IMR-90 (cell line): ENCODE results near the gene CLEC19A. TPM values are rescaled to one million over a fixed set of nuclear protein-coding genes. Genes with fewer than 3 reads are reported as not detected.

ENCODE experiments used
- ATAC-seq: fragments of 200-7000 bp; cut with Tn5 transposase; 2 replicates; pipeline ENCODE4 v1.9.1; 2020; ENCODE audit warnings: low read depth, mild to moderate bottlenecking, moderate library complexity
- BruUV-seq: library from RNA; stranded (reverse); fragments of 400-500 nt; replicated peaks from 2 replicates; lab custom pipeline; 2021; lab: Mats Ljungman, UMichigan
- CTCF ChIA-PET: fragments of 300-600 bp; formaldehyde crosslinking; extraction: SDS; loops from one replicate; lab custom pipeline; 2021; ENCODE audit warnings: antibody characterized with exemption; lab: Yijun Ruan, JAX
- POLR2A ChIA-PET: fragments of 300-600 bp; sonication (Branson Sonifier 250); formaldehyde crosslinking; loops from one replicate; lab custom pipeline; 2022; ENCODE audit warnings: antibody characterized with exemption; ENCODE audit not compliant: unreplicated experiment; lab: Charles Lee
- DNase-seq: peaks from one replicate; pipeline ENCODE4 v3.0.0; 2013
- H2AFZ ChIP-seq: replicated peaks from 2 replicates; pipeline ENCODE3; 2013; ENCODE audit warnings: low read length, mild to moderate bottlenecking; ENCODE audit not compliant: poor library complexity
- H2AK5ac ChIP-seq: 2 replicates; pipeline ENCODE4 v1.6.1; 2013; ENCODE audit warnings: low read depth, low read length, inconsistent platforms
- H2AK9ac ChIP-seq: replicated peaks from 2 replicates; pipeline ENCODE3; 2013; ENCODE audit warnings: mild to moderate bottlenecking, low read depth, low read length, moderate library complexity; ENCODE audit not compliant: poor library complexity
- H2BK120ac ChIP-seq: 2 replicates; pipeline ENCODE4 v1.6.1; 2013; ENCODE audit warnings: low read depth, low read length, inconsistent platforms
- H2BK15ac ChIP-seq: 3 replicates; pipeline ENCODE4 v1.6.1; 2013; ENCODE audit warnings: low read depth, low read length, inconsistent platforms
- H2BK20ac ChIP-seq: 2 replicates; pipeline ENCODE4 v1.6.1; 2013; ENCODE audit warnings: low read depth, mild to moderate bottlenecking, inconsistent platforms, low read length, moderate library complexity
- H2BK5ac ChIP-seq: 2 replicates; pipeline ENCODE4 v1.6.1; 2013; ENCODE audit warnings: mild to moderate bottlenecking, low read depth, low read length, inconsistent platforms; ENCODE audit not compliant: poor library complexity, severe bottlenecking
- H3K14ac ChIP-seq: replicated peaks from 2 replicates; pipeline ENCODE4 v1.6.1; 2013; ENCODE audit warnings: low read depth, low read length, inconsistent platforms
- H3K18ac ChIP-seq: 2 replicates; pipeline ENCODE4 v1.6.1; 2013; ENCODE audit warnings: low read depth, low read length, control low read depth
- H3K23ac ChIP-seq: 2 replicates; pipeline ENCODE4 v1.6.1; 2013; ENCODE audit warnings: low read depth, low read length, inconsistent platforms
- H3K27ac ChIP-seq: 2 replicates; pipeline ENCODE4 v1.5.1; 2013; ENCODE audit warnings: mild to moderate bottlenecking, control low read depth, low read length; ENCODE audit not compliant: insufficient read depth
- H3K27me3 ChIP-seq: 2 replicates; pipeline ENCODE4 v1.6.1; 2013; ENCODE audit warnings: low read length; ENCODE audit not compliant: control insufficient read depth, insufficient read depth
- H3K36me3 ChIP-seq: 2 replicates; pipeline ENCODE4 v1.6.1; 2013; ENCODE audit warnings: low read length, mixed read lengths; ENCODE audit not compliant: control insufficient read depth, insufficient read depth
- H3K4ac ChIP-seq: 2 replicates; pipeline ENCODE4 v1.6.1; 2013; ENCODE audit warnings: low read depth, low read length, inconsistent platforms
- H3K4me1 ChIP-seq: 2 replicates; pipeline ENCODE4 v1.6.1; 2013; ENCODE audit warnings: low read length, mixed read lengths; ENCODE audit not compliant: control insufficient read depth, insufficient read depth
- H3K4me2 ChIP-seq: 2 replicates; pipeline ENCODE4 v1.6.1; 2013; ENCODE audit warnings: low read depth, mild to moderate bottlenecking, control low read depth, low read length, moderate library complexity
- H3K4me3 ChIP-seq: 2 replicates; pipeline ENCODE4 v1.5.1; 2013; ENCODE audit warnings: low read depth, mild to moderate bottlenecking, control low read depth, low read length, moderate library complexity; ENCODE audit not compliant: insufficient read depth
- H3K56ac ChIP-seq: 2 replicates; pipeline ENCODE4 v1.6.1; 2013; ENCODE audit warnings: low read length, inconsistent platforms; ENCODE audit not compliant: insufficient read depth; ENCODE audit errors: extremely low read depth
- H3K79me1 ChIP-seq, 2 experiments: 2 replicates each; pipeline ENCODE4 v1.6.1; 2013; ENCODE audit warnings: low read length in 2 of 2, inconsistent platforms in 1 of 2, low read depth in 1 of 2
- H3K9ac ChIP-seq: 2 replicates; pipeline ENCODE4 v1.6.1; 2013; ENCODE audit warnings: low read depth, low read length, control low read depth
- H3K9me1 ChIP-seq: 2 replicates; pipeline ENCODE4 v1.6.1; 2013; ENCODE audit warnings: low read length, inconsistent platforms; ENCODE audit not compliant: insufficient read depth
- H3K9me3 ChIP-seq: 2 replicates; pipeline ENCODE4 v1.6.1; 2013; ENCODE audit warnings: low read length; ENCODE audit not compliant: control insufficient read depth, insufficient read depth
- H4K20me1 ChIP-seq: 2 replicates; pipeline ENCODE4 v1.6.1; 2013; ENCODE audit warnings: low read length, inconsistent platforms; ENCODE audit not compliant: insufficient read depth
- H4K5ac ChIP-seq: 2 replicates; pipeline ENCODE4 v1.6.1; 2013; ENCODE audit warnings: mild to moderate bottlenecking, low read depth, low read length, control low read depth
- H4K8ac ChIP-seq, 2 experiments: 2 replicates each; pipeline ENCODE4 v1.6.1; 2013; ENCODE audit warnings: low read depth in 2 of 2, low read length in 2 of 2, control low read depth in 1 of 2, inconsistent platforms in 1 of 2
- H4K91ac ChIP-seq: 2 replicates; pipeline ENCODE4 v1.6.1; 2013; ENCODE audit warnings: low read depth, low read length, inconsistent platforms; ENCODE audit not compliant: insufficient read depth
- BHLHE40 ChIP-seq: fragments of 150-350 bp; IDR thresholded peaks from 2 replicates; pipeline ENCODE4 v1.6.1; 2016; ENCODE audit warnings: mild to moderate bottlenecking, low read depth, low read length
- CHD1 ChIP-seq: IDR thresholded peaks from 2 replicates; pipeline ENCODE4 v1.6.1; 2012; ENCODE audit warnings: low read depth, low read length, improper control_type of control experiment
- FOS ChIP-seq: fragments of 150-350 bp; IDR thresholded peaks from 2 replicates; pipeline ENCODE4 v1.6.1; 2016; ENCODE audit warnings: low read depth, low read length
- MAZ ChIP-seq: IDR thresholded peaks from 2 replicates; pipeline ENCODE4 v1.6.1; 2012; ENCODE audit warnings: low read depth, mild to moderate bottlenecking, low read length, improper control_type of control experiment, moderate library complexity, borderline replicate concordance
- NFE2L2 ChIP-seq: fragments of 150-350 bp; IDR thresholded peaks from 2 replicates; pipeline ENCODE4 v1.6.1; 2016; ENCODE audit warnings: low read depth, mild to moderate bottlenecking, low read length
- POLR2A ChIP-seq: IDR thresholded peaks from 2 replicates; pipeline ENCODE4 v1.6.1; 2012; ENCODE audit warnings: mild to moderate bottlenecking, low read depth, low read length
- RAD21 ChIP-seq: IDR thresholded peaks from 2 replicates; pipeline ENCODE4 v1.6.1; 2012; ENCODE audit warnings: low read length, improper control_type of control experiment
- RCOR1 ChIP-seq: IDR thresholded peaks from 2 replicates; pipeline ENCODE4 v1.6.1; 2012; ENCODE audit warnings: mild to moderate bottlenecking, low read length, improper control_type of control experiment; ENCODE audit not compliant: insufficient replicate concordance
- SMC3 ChIP-seq: fragments of 150-350 bp; IDR thresholded peaks from 2 replicates; pipeline ENCODE4 v1.6.1; 2016; ENCODE audit warnings: low read depth, mild to moderate bottlenecking, antibody characterized with exemption, low read length, moderate library complexity
- WGBS, 2 experiments: methylation state at CpG; one replicate each; pipeline versions ENCODE4 v1.1.5 to v1.1.7; 2013; ENCODE audit warnings: missing lambda C conversion rate in 2 of 2; ENCODE audit not compliant: insufficient read length in 1 of 2; ENCODE audit errors: extremely low coverage in 2 of 2; 5-methylcytosine and 5-hydroxymethylcytosine counted together
- dilution Hi-C: fragments of 300-500 bp; cut with HindIII; formaldehyde crosslinking; loops from one replicate; pipeline ENCODE4 v1.14.3; 2018; ENCODE audit warnings: low sequenced_read_pairs; ENCODE audit not compliant: unreplicated experiment
- in situ Hi-C: fragments of 300-500 bp; cut with MboI; formaldehyde crosslinking; loops from 3 replicates; pipeline ENCODE4 v1.14.3; 2019; ENCODE audit warnings: low sequenced_read_pairs, inconsistent platforms, mixed read lengths
- intact Hi-C: fragments of 100-400 bp; cut with micrococcal nuclease; formaldehyde crosslinking; loops from 2 replicates; pipeline ENCODE4 v1.10.0; 2022
- polyA plus RNA-seq, 3 experiments: library from polyadenylated mRNA; depleted of rRNA; stranded (reverse); fragments of >200 nt; gene quantifications; 2 replicates each; pipeline ENCODE4 v1.2.3, GENCODE V29; 2012; ENCODE audit warnings: low replicate concordance in 1 of 3
- total RNA-seq: library from RNA; depleted of rRNA; stranded (reverse); fragments of >200 nt; gene quantifications from 2 replicates; pipeline ENCODE4 v1.2.3, GENCODE V29; 2012
- TF ChIP-seq, protein P1 (sequence below): fragments of 150-350 bp; IDR thresholded peaks from 2 replicates; pipeline ENCODE4 v1.6.1; 2016; ENCODE audit warnings: low read depth, mild to moderate bottlenecking, low read length, moderate library complexity, borderline replicate concordance
- TF ChIP-seq, protein P2 (sequence below): conservative IDR thresholded peaks from 2 replicates; pipeline ENCODE4 v1.5.1; 2012; ENCODE audit warnings: mild to moderate bottlenecking, low read depth, low read length, improper control_type of control experiment

Gene CLEC19A
- total and polyA plus RNA-seq, 2 of the 4 experiments (the other 2 are of a cell fraction): not detected

DNA sequence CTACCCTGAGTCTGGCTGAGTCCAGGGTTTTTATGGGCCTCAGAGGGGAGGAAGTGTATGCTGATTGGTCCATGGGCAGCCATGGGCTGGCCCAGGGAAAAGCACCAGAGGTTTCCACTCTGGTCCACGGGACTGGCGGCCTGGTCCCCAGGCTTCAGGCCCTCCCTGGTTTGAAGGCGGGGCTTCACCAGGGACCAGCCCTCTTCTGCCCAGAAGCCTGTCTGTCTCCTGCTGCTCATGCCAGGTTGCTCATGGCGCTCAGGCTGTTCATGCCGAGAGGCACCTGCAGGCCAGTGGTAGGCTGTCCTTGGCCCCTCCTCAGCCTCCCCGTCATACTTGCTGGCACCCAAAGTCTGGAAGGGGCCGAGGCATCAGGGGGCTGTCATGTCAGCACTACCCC, 45.0 kb upstream of the CLEC19A start:
- H2BK5ac ChIP-seq: no peak overlapping the region
- POLR2A ChIA-PET: no interaction called here
- no peak for TF ChIP-seq RCOR1
- no peak for TF ChIP-seq POLR2A
- no peak for TF ChIP-seq MAZ
- TF ChIP-seq RAD21: no peak
- TF ChIP-seq NFE2L2: no peak
- TF ChIP-seq SMC3: no peak
- no peak for TF ChIP-seq CHD1
- no peak for TF ChIP-seq BHLHE40
- TF ChIP-seq, protein P1, sequence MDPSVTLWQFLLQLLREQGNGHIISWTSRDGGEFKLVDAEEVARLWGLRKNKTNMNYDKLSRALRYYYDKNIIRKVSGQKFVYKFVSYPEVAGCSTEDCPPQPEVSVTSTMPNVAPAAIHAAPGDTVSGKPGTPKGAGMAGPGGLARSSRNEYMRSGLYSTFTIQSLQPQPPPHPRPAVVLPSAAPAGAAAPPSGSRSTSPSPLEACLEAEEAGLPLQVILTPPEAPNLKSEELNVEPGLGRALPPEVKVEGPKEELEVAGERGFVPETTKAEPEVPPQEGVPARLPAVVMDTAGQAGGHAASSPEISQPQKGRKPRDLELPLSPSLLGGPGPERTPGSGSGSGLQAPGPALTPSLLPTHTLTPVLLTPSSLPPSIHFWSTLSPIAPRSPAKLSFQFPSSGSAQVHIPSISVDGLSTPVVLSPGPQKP: no peak
- TF ChIP-seq FOS: no peak
- TF ChIP-seq, protein P2, sequence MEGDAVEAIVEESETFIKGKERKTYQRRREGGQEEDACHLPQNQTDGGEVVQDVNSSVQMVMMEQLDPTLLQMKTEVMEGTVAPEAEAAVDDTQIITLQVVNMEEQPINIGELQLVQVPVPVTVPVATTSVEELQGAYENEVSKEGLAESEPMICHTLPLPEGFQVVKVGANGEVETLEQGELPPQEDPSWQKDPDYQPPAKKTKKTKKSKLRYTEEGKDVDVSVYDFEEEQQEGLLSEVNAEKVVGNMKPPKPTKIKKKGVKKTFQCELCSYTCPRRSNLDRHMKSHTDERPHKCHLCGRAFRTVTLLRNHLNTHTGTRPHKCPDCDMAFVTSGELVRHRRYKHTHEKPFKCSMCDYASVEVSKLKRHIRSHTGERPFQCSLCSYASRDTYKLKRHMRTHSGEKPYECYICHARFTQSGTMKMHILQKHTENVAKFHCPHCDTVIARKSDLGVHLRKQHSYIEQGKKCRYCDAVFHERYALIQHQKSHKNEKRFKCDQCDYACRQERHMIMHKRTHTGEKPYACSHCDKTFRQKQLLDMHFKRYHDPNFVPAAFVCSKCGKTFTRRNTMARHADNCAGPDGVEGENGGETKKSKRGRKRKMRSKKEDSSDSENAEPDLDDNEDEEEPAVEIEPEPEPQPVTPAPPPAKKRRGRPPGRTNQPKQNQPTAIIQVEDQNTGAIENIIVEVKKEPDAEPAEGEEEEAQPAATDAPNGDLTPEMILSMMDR: no peak
- in situ Hi-C loops: no loop called here
- H2AK9ac ChIP-seq: no peak overlapping the region
- H2AFZ ChIP-seq: no peak overlapping the region
- H2BK120ac ChIP-seq: no peak overlapping the region
- H3K36me3 ChIP-seq: no peaks in the 10 kb centered on the region
- ATAC-seq: no peak
- H3K4ac ChIP-seq: no peak overlapping the region
- H3K79me1 ChIP-seq: no peaks in the 10 kb centered on the region
- no peaks in the 10 kb centered on the region for H3K4me1 ChIP-seq
- no peak overlapping the region for H3K14ac ChIP-seq
- no peak overlapping the region for H3K18ac ChIP-seq
- no peaks in the 10 kb centered on the region for H3K9me1 ChIP-seq
- H3K4me2 ChIP-seq: no peak overlapping the region
- CTCF ChIA-PET: no interaction called here
- no peak overlapping the region for H2BK15ac ChIP-seq
- H3K9me3 ChIP-seq: peaks cover 8% of the 10 kb centered on the region; the same call in 1 of the 2 replicates
- H3K56ac ChIP-seq: no peak overlapping the region
- DNase-seq: no peak
- intact Hi-C loops: no loop called here
- no peak overlapping the region for H3K9ac ChIP-seq
- H3K4me3 ChIP-seq: no peak overlapping the region
- dilution Hi-C loops: no loop called here
- H3K27ac ChIP-seq: no peak overlapping the region
- 90% methylated on average over 6 of the region's 7 CpGs; no CpG with 5 or more reads in 1 of the 2 experiments for WGBS, 2 experiments
- no peak overlapping the region for H4K91ac ChIP-seq
- BruUV-seq: no TSS peak
- no peak overlapping the region for H2AK5ac ChIP-seq
- no peaks in the 10 kb centered on the region for H3K27me3 ChIP-seq
- H4K5ac ChIP-seq: no peak overlapping the region
- no peaks in the 10 kb centered on the region for H4K20me1 ChIP-seq
- H2BK20ac ChIP-seq: no peak overlapping the region
- no peak overlapping the region for H3K23ac ChIP-seq
- H4K8ac ChIP-seq: no peak overlapping the region
